ENCODE measurements around the gene LRP8. TPM values are rescaled to one million over a fixed set of nuclear protein-coding genes. Genes with fewer than 3 reads are reported as not detected.
"Not testable (repeated sequence)": the region's sequence is repeated elsewhere in the genome, so short reads cannot be mapped to it uniquely, and the experiment has no call there.

LRP8 gene
- total RNA-seq, 1 donor from 2014 or later: 4.4 TPM

DNA sequence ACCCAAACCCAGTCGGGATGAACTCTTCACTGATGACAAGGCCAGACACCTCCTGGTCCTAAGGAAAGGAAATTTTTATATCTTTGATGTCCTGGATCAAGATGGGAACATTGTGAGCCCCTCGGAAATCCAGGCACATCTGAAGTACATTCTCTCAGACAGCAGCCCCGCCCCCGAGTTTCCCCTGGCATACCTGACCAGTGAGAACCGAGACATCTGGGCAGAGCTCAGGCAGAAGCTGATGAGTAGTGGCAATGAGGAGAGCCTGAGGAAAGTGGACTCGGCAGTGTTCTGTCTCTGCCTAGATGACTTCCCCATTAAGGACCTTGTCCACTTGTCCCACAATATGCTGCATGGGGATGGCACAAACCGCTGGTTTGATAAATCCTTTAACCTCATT, 117.5 kb downstream of the LRP8 start:
- Mint-ChIP-seq H3K4me3 (ENCODE audit: low read depth) (no peak overlapping the region), H3K27ac (no peak overlapping the region), H3K4me1 (ENCODE audit: low read depth) (no peaks in the 10 kb centered on the region), H3K27me3 (no peaks in the 10 kb centered on the region), H3K9me3 (ENCODE audit: low read depth) (peaks cover 12% of the 10 kb centered on the region), H3K36me3 (ENCODE audit: insufficient read depth) (peaks cover 46% of the 10 kb centered on the region)
- no peak for DNase-seq (ENCODE audit: low spot score, unreplicated experiment)
- TF ChIP-seq, protein P1, sequence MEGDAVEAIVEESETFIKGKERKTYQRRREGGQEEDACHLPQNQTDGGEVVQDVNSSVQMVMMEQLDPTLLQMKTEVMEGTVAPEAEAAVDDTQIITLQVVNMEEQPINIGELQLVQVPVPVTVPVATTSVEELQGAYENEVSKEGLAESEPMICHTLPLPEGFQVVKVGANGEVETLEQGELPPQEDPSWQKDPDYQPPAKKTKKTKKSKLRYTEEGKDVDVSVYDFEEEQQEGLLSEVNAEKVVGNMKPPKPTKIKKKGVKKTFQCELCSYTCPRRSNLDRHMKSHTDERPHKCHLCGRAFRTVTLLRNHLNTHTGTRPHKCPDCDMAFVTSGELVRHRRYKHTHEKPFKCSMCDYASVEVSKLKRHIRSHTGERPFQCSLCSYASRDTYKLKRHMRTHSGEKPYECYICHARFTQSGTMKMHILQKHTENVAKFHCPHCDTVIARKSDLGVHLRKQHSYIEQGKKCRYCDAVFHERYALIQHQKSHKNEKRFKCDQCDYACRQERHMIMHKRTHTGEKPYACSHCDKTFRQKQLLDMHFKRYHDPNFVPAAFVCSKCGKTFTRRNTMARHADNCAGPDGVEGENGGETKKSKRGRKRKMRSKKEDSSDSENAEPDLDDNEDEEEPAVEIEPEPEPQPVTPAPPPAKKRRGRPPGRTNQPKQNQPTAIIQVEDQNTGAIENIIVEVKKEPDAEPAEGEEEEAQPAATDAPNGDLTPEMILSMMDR (IDR thresholded peaks at IDR 0.05; ENCODE audit: unreplicated experiment): no peak

DNA sequence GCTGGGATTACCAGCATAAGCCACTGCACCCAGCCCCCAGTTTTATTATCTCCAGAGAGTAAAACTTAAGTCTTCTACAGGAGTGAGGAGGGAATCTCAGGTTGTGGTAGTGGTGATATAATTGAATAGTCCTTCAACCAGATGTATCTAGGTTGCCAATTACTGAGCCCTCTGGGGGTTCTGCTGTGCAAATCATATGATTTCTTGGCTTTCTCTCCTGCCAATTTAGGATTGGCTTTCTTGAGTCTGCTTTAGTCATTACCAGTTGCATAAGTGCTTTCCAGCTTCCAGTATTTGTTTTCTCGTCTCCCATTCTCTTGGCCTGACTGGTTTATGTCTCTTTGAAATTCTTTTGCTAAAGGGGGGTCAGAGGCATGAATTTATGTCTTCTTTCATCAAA, 120.1 kb downstream of the LRP8 start:
- TF ChIP-seq, protein P1 (IDR thresholded peaks at IDR 0.05; ENCODE audit: unreplicated experiment): no peak
- Mint-ChIP-seq H3K9me3 (ENCODE audit: low read depth) (peaks cover 34% of the 10 kb centered on the region), H3K36me3 (ENCODE audit: insufficient read depth) (peaks cover 72% of the 10 kb centered on the region), H3K27ac (no peak overlapping the region), H3K4me1 (ENCODE audit: low read depth) (no peaks in the 10 kb centered on the region), H3K27me3 (no peaks in the 10 kb centered on the region), H3K4me3 (ENCODE audit: low read depth) (no peak overlapping the region)
- DNase-seq (ENCODE audit: low spot score, unreplicated experiment): no peak

DNA sequence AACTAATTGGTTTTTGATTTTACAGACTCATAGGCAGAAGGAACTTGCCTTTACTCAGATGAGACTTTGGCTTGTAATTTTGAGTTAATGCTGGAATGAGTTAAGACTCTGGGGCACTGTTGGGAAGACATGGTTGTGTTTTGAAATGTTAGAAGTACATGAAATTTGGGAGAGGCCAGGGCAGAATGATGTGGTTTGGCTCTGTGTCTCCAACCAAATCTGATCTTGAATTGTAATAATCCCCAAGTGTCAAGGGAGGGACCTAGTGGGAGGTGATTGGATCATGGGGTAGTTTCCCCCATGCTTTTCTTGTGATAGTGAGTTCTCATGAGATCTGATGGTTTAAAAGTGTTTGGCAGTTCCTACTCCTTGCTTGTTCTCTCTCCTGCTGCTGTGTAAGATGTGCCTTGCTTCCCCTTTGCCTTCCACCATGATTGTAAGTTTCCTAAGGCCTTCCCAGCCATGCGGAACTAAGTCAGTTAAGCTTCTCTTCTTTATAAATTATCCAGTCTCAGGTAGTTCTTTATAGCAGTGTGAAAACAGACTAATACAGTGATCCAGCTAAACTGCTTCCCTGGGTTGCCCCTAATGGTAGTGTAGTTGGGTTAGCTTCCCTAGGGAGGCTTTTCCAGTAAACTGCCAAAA, 121.0 kb downstream of the LRP8 start:
- no peak overlapping the region for H3K4me3 Mint-ChIP-seq (ENCODE audit: low read depth)
- no peak for DNase-seq (ENCODE audit: low spot score, unreplicated experiment)
- peaks cover 75% of the 10 kb centered on the region for H3K36me3 Mint-ChIP-seq (ENCODE audit: insufficient read depth)
- TF ChIP-seq, protein P1 (IDR thresholded peaks at IDR 0.05; ENCODE audit: unreplicated experiment): no peak
- no peaks in the 10 kb centered on the region for H3K4me1 Mint-ChIP-seq (ENCODE audit: low read depth)
- H3K9me3 Mint-ChIP-seq (ENCODE audit: low read depth): peaks cover 36% of the 10 kb centered on the region
- no peaks in the 10 kb centered on the region for H3K27me3 Mint-ChIP-seq
- H3K27ac Mint-ChIP-seq: no peak overlapping the region

DNA sequence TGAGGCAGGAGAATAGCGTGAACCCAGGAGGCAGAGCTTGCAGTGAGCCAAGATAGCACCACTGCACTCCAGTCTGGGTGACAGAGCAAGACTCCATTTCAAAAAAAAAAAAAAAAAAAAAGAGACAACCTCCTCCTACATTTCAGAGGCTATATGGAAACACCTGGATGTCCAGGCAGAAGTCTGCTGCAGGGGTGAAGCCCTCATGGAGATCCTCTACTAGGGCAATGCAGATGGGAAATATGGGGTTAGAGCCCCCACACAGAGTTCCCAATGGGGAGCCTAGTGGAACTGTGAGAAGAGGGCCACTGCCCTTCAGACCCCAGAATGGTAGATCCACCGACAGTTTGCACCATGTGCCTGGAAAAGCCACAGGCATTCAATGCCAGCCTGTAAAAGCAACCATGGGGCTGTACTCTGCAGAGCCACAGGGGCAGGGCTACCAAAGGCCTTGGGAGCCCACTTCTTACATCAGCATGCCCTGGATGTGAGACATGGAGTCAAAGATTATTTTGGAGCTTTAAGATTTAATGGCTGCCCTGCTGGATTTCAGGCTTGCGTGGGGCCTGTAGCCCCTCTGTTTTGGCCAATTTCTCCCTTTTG, 121.7 kb downstream of the LRP8 start:
- not testable (repeated sequence) for H3K27ac Mint-ChIP-seq; H3K4me1 Mint-ChIP-seq (ENCODE audit: low read depth); DNase-seq (ENCODE audit: low spot score, unreplicated experiment); H3K27me3 Mint-ChIP-seq; H3K4me3 Mint-ChIP-seq (ENCODE audit: low read depth)
- H3K9me3 Mint-ChIP-seq (ENCODE audit: low read depth): peaks cover 36% of the 10 kb centered on the region
- peaks cover 76% of the 10 kb centered on the region for H3K36me3 Mint-ChIP-seq (ENCODE audit: insufficient read depth)

DNA sequence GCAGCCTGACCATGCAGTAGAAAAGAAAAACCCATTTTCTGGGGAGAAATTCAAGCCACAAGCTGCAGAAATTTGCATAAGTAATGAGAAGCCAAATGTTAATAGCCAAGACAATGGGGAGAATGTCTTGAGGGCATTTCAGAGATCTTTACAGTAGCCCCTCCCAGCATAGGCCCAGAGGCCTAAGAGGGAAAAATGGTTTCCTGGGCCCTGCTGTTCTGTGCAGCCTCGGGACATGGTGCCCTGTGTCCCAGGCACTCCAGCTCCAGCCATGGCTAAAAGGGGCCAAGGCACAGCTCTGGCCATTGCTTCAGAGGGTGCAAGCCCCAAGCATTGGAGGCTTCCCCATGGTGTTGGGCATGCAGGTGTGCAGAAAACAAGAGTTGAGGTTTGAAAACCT, 122.4 kb downstream of the LRP8 start:
- H3K4me3 Mint-ChIP-seq (ENCODE audit: low read depth); H3K27me3 Mint-ChIP-seq; H3K27ac Mint-ChIP-seq; DNase-seq (ENCODE audit: low spot score, unreplicated experiment); H3K4me1 Mint-ChIP-seq (ENCODE audit: low read depth): not testable (repeated sequence)
- H3K9me3 Mint-ChIP-seq (ENCODE audit: low read depth): peaks cover 36% of the 10 kb centered on the region
- H3K36me3 Mint-ChIP-seq (ENCODE audit: insufficient read depth): peaks cover 78% of the 10 kb centered on the region

DNA sequence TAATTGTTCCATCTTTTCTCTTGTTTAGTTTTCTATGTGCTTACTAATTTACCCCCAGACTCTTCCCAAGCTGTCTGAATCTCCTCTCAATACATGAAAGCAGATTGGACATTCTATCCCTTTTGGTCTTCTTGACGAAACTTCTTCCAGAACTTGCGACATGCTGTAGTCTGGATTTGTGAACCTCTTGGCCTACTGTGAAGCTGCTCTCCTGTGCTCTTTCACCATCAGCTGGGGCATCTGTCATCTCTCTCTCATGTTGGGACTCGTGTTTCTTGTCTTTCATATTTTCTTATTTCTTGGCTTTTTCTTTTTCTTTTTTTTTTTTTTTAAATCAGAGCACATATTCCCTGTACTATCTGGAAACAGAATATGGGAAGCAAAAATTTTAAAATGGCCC, 124.4 kb downstream of the LRP8 start:
- TF ChIP-seq, protein P1 (IDR thresholded peaks at IDR 0.05; ENCODE audit: unreplicated experiment): no peak
- no peak overlapping the region for H3K4me3 Mint-ChIP-seq (ENCODE audit: low read depth)
- no peak for DNase-seq (ENCODE audit: low spot score, unreplicated experiment)
- no peaks in the 10 kb centered on the region for H3K27me3 Mint-ChIP-seq
- H3K36me3 Mint-ChIP-seq (ENCODE audit: insufficient read depth): peaks cover 65% of the 10 kb centered on the region
- H3K9me3 Mint-ChIP-seq (ENCODE audit: low read depth): peaks cover 36% of the 10 kb centered on the region
- H3K4me1 Mint-ChIP-seq (ENCODE audit: low read depth): no peaks in the 10 kb centered on the region
- H3K27ac Mint-ChIP-seq: no peak overlapping the region
